Omental fat pad (tissue), 4 donors: Measurements from ENCODE around the gene NUDT15. TPM values are rescaled to one million over a fixed set of nuclear protein-coding genes. Genes with fewer than 3 reads are reported as not detected.
"Not testable (repeated sequence)": the region's sequence is repeated elsewhere in the genome, so short reads cannot be mapped to it uniquely, and the experiment has no call there.

Experiments used
- ATAC-seq: fragments of 150-250 bp; one replicate; pipeline ENCODE4 v1.9.1; 2016; ENCODE audit warnings: mild to moderate bottlenecking, moderate library complexity; ENCODE audit not compliant: low FRiP score
- DNase-seq: peaks from one replicate; pipeline ENCODE4 v3.0.0-alpha.2; 2019; ENCODE audit warnings: low spot score
- total RNA-seq, 4 donors: library from RNA; depleted of rRNA; stranded (reverse); fragments of >200 nt; gene quantifications; one replicate each; pipeline ENCODE4 v1.1.0, GENCODE V29; 2016
- TF ChIP-seq, protein P1 (sequence below), 3 donors: fragments of 450-650 bp; IDR thresholded peaks; one replicate each; pipeline ENCODE4 v1.5.1; 2016 to 2017; ENCODE audit warnings: antibody characterized with exemption in 3 of 3, mild to moderate bottlenecking in 3 of 3, moderate library complexity in 2 of 3

Gene NUDT15
- total RNA-seq, 4 donors from 2014 or later, result 8.6 to 11.2 (median 9.0) TPM

DNA sequence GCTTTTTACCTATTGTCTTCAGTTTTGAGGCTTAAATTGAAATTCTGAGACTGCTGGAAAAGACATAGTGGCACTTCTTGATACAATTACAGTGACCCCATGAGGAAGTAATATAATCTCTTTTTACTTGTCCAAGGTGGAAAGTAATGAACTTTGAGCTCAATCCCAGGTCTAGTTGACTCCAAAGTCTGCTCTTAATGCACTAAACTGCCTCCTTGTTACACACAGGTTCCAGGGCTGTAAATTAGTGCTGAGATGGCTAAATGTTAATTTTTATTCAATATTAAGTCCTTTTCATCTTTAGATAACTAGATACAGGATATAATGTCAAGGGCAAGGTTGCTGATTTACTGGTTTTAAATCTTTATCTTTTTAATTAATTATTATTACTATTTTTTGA, 2.5 kb downstream of the NUDT15 start:
- DNase-seq (no peak), ATAC-seq (no peak)
- TF ChIP-seq, protein P1, sequence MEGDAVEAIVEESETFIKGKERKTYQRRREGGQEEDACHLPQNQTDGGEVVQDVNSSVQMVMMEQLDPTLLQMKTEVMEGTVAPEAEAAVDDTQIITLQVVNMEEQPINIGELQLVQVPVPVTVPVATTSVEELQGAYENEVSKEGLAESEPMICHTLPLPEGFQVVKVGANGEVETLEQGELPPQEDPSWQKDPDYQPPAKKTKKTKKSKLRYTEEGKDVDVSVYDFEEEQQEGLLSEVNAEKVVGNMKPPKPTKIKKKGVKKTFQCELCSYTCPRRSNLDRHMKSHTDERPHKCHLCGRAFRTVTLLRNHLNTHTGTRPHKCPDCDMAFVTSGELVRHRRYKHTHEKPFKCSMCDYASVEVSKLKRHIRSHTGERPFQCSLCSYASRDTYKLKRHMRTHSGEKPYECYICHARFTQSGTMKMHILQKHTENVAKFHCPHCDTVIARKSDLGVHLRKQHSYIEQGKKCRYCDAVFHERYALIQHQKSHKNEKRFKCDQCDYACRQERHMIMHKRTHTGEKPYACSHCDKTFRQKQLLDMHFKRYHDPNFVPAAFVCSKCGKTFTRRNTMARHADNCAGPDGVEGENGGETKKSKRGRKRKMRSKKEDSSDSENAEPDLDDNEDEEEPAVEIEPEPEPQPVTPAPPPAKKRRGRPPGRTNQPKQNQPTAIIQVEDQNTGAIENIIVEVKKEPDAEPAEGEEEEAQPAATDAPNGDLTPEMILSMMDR (IDR thresholded peaks at IDR 0.05), result no peak

DNA sequence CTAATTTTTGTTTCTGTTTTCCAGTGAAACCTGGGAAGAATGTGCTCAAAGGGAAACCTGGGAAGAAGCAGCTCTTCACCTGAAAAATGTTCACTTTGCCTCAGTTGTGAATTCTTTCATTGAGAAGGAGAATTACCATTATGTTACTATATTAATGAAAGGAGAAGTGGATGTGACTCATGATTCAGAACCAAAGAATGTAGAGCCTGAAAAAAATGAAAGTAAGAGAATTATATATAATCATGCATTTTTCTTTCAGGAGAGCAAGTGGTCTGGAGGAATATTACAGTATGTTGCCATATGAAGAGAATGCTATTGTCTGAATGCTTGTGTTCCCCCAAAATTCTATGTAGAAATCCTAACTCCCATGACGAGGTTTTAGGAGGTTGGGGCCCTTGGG, 3.4 kb downstream of the NUDT15 start:
- TF ChIP-seq, protein P1 (IDR thresholded peaks at IDR 0.05), result no peak
- no peak for DNase-seq
- no peak for ATAC-seq

DNA sequence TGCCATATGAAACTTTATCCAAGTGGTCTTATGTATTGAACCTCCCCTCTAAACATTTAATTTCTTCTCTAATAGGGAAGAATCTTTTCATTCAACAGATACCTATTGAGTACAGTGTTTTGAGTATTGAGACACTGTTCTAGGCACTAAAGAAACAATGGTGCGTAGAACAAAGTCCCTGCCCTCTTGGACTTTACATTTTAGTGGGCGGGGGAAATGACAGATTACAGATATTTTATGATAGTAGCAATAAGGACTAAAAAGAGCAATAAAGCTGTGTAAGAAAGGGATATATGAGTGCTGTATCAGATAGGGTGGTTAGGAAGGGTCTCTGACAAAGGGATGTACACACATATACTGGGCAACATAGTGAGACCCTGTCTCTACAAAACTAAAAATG, 5.4 kb downstream of the NUDT15 start:
- DNase-seq (no peak), ATAC-seq (no peak)
- TF ChIP-seq, protein P1 (IDR thresholded peaks at IDR 0.05), result no peak

DNA sequence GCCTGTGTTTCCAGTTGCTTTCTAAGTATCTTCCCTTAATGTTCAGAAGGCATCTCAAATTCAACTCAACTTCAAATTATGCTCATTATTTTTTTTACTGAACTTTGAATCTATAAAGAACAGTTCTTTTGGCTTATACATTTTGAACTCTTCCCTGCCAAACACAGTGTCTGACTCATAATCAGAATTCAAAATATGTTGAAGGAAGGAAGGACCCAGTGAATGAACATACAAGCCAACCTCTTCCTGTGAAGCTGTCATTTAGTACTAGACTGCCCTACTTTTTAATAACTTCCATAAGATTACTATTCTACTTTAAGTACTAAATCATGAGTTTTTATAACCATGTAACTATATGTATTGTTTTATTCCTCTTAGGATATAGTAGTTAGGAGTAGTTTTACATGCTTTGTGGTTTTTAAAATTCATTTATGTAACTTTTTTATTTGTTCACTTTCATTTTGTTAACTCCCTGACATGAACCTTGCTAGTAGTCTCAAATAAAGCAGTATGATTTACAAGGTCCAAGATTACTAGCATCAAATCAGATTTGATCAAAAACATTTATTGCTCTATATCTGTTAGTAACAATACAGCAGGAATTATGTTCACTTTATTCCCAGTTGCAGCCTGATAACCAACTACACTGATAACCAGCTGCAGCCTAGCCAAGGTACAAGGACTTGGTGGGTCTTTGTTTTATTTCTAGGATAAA, 6.4 kb downstream of the NUDT15 start:
- no peak for ATAC-seq
- DNase-seq, result no peak
- TF ChIP-seq, protein P1 (IDR thresholded peaks at IDR 0.05), result no peak

DNA sequence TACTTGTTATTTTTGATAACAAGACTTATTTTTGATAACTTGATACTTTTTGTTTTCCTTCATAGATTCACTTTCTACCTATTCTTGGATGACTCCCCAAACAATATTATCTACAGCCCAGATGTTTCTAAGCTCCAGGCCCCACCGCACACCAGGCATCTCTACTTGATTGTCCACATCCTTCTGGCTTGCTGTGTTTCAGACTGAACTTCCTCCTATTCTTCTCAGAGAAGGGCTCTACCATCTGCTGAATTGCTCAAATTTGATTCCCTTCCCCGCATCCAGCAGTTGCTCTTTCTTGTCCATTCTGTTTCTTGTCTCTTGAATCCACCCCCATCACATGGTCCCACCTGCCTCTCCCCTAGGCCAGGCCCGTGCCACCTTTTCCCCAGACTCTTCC, 13.0 kb downstream of the NUDT15 start:
- ATAC-seq (no peak), DNase-seq (no peak)
- TF ChIP-seq, protein P1 (IDR thresholded peaks at IDR 0.05), result no peak

DNA sequence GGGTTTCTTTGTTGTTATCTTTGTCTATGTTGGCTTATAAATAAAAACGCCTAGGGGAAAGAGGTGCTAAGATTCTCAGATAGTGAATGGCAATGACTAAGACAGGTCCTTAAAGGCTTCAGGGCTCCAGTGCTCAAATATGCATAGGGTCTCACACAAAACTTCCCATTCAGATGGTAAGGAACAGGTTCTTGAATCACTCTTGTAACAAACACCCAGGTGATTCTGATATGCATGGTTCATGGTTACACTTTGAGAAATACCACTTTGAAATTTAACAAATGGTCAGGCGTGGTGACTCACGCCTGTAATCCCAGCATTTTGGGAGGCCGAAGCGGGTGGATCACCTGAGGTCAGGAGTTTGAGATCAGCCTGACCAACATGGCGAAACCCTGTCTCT, 17.1 kb downstream of the NUDT15 start:
- TF ChIP-seq, protein P1 (IDR thresholded peaks at IDR 0.05), result no peak

DNA sequence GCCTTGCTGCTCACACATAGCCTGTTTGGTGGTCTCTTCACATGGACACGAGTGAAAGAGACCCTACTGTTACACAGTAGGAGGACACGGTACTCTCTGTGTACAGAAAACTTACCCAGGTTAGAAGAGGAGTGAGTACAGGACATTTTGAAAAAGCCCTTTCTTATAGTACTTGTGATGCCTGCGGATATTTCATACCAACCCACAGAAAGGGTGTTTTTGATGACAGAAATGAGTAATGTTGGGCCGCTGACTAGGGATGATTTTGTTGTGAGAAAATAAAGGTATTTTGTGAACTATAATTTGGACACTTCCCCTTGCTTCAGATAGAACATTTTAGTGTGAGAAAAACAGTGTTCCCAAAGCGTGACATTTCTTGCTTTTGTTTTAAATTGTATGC, 18.2 kb downstream of the NUDT15 start:
- no peak for ATAC-seq
- DNase-seq, result no peak
- TF ChIP-seq, protein P1 (IDR thresholded peaks at IDR 0.05), result no peak

More for the DNA sequence above, 17.1 kb downstream of the NUDT15 start:
- DNase-seq (no peak), ATAC-seq (no peak)

DNA sequence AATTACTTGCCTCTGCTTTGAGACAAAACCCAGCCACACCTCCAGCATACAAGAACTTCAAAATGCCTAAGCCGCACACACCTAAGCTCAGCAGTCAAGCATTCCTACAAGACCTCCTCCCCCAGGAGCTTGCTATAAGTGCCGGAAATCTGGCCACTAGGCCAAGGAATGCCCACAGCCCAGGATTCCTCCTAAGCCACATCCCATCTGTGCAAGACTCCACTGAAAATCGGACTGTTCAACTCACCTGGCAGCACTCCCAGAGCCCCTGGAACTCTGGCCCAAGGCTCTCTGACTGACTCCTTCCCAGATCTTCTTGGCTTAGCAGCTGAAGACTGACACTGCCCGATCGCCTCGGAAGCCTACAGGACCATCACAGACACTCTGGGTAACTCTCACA, 21.0 kb downstream of the NUDT15 start:
- DNase-seq, ATAC-seq: not testable (repeated sequence)

DNA sequence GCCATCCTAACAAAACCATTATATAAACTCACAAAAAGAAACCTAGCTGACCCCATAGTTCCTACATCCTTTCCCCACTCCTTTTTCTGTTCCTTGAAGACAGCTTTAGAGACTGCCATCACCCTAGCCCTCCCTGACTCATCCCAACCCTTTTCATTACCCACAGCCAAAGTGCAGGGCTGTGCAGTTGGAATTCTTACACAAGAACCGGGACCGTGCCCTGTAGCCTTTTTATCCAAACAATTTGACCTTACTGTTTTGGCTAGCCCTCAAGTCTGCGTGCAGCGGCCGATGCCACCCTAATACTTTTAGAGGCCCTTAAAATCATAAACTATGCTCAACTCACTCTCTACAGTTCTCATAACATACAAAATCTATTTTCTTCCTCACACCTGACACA, 22.4 kb downstream of the NUDT15 start:
- ATAC-seq, result not testable (repeated sequence)

More for the DNA sequence above, 22.4 kb downstream of the NUDT15 start:
- DNase-seq, result not testable (repeated sequence)
